SJCRH30 (cell line): ENCODE data around the gene MTMR2. TPM values are rescaled to one million over a fixed set of nuclear protein-coding genes. Genes with fewer than 3 reads are reported as not detected.

ENCODE experiments used
- DNase-seq, 2 experiments: peaks; one replicate each; pipeline ENCODE4 v3.0.0-alpha.2; 2015 to 2020
- H3K27ac ChIP-seq: fragments of 250-450 bp; sonication (Bioruptor Pico); 2 replicates; pipeline ENCODE4 v1.5.1; 2020; ENCODE audit warnings: mild to moderate bottlenecking, moderate library complexity
- H3K27me3 ChIP-seq: fragments of 250-450 bp; sonication (Bioruptor Pico); 2 replicates; pipeline ENCODE4 v1.5.1; 2020; ENCODE audit warnings: mild to moderate bottlenecking, moderate library complexity
- H3K36me3 ChIP-seq: fragments of 250-450 bp; sonication (Bioruptor Pico); 2 replicates; pipeline ENCODE4 v1.5.1; 2020; ENCODE audit warnings: mild to moderate bottlenecking, moderate library complexity
- H3K4me1 ChIP-seq: fragments of 250-450 bp; sonication (Bioruptor Pico); 2 replicates; pipeline ENCODE4 v1.5.1; 2020; ENCODE audit warnings: mild to moderate bottlenecking, moderate library complexity
- H3K4me3 ChIP-seq: fragments of 250-450 bp; sonication (Bioruptor Pico); 2 replicates; pipeline ENCODE4 v1.5.1; 2020; ENCODE audit warnings: mild to moderate bottlenecking, moderate library complexity
- H3K9me3 ChIP-seq: fragments of 250-450 bp; sonication (Bioruptor Pico); replicated peaks from 2 replicates; pipeline ENCODE4 v1.5.1; 2020; ENCODE audit warnings: mild to moderate bottlenecking, moderate library complexity
- total RNA-seq: library from RNA; depleted of rRNA; stranded (reverse); fragments of >200 nt; shearing (Covaris generic); gene quantifications from 2 replicates; pipeline ENCODE4 v1.2.3, GENCODE V29; 2014

The MTMR2 gene
- total RNA-seq, 1 experiment from 2014 or later, result 26.4 TPM

GRCh38 chr11:95911369-95911759 is 12.5 kb downstream of the MTMR2 start:
- no peaks in the 10 kb centered on the region for H3K9me3 ChIP-seq
- H3K36me3 ChIP-seq, result no peaks in the 10 kb centered on the region; the same call in 1 of the 2 replicates
- H3K27ac ChIP-seq, result no peak overlapping the region
- H3K27me3 ChIP-seq, result no peaks in the 10 kb centered on the region
- no peak overlapping the region for H3K4me3 ChIP-seq
- DNase-seq, result no peak
- no peaks in the 10 kb centered on the region for H3K4me1 ChIP-seq

- no peaks in the 10 kb centered on the region for H3K9me3 ChIP-seq
- H3K36me3 ChIP-seq, result no peaks in the 10 kb centered on the region; the same call in 1 of the 2 replicates
- no peaks in the 10 kb centered on the region for H3K27me3 ChIP-seq
- no peaks in the 10 kb centered on the region for H3K4me1 ChIP-seq
- H3K4me3 ChIP-seq, result no peak overlapping the region
- no peak for DNase-seq
- no peak overlapping the region for H3K27ac ChIP-seq
Measured at GRCh38 chr11:95910638-95911368, 13.1 kb downstream of the MTMR2 start.

GRCh38 chr11:95908826-95909225 is 15.1 kb downstream of the MTMR2 start:
- Histone ChIP-seq H3K36me3 (no peaks in the 10 kb centered on the region), H3K4me3 (no peak overlapping the region), H3K9me3 (no peaks in the 10 kb centered on the region), H3K27ac (no peak overlapping the region), H3K27me3 (no peaks in the 10 kb centered on the region), H3K4me1 (no peaks in the 10 kb centered on the region)
- no peak for DNase-seq

GRCh38 chr11:95907476-95907875 is 16.4 kb downstream of the MTMR2 start:
- DNase-seq, result no peak
- Histone ChIP-seq H3K36me3 (no peaks in the 10 kb centered on the region), H3K27me3 (no peaks in the 10 kb centered on the region), H3K4me1 (no peaks in the 10 kb centered on the region), H3K4me3 (no peak overlapping the region), H3K27ac (no peak overlapping the region), H3K9me3 (no peaks in the 10 kb centered on the region)

GRCh38 chr11:95904009-95904650 is 19.8 kb downstream of the MTMR2 start:
- H3K27ac ChIP-seq, result no peak overlapping the region
- no peaks in the 10 kb centered on the region for H3K4me1 ChIP-seq
- H3K9me3 ChIP-seq, result no peaks in the 10 kb centered on the region
- DNase-seq, result no peak
- no peaks in the 10 kb centered on the region for H3K36me3 ChIP-seq
- no peak overlapping the region for H3K4me3 ChIP-seq
- no peaks in the 10 kb centered on the region for H3K27me3 ChIP-seq

DNA sequence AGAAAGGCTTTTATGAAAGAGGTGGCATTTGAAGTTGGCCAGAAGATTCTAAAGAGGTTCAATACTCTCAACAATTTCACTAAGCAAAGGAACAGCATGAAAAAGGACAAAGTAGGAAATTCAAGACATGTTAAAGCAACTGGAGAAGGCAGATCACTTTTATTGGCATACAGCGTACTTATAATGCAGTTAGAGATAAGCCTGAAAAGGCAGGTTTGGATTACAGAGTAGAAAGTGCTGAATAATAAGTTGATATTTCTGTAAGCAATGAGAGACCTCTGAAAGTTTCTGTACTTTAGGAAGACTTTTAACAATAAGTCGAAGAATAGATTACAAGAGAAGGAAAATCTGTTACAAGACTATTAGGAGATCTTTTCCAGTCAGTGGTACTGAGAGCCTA is 25.1 kb downstream of the MTMR2 start:
- Histone ChIP-seq H3K27ac (no peak overlapping the region), H3K4me1 (no peaks in the 10 kb centered on the region), H3K36me3 (no peaks in the 10 kb centered on the region), H3K4me3 (no peak overlapping the region), H3K27me3 (no peaks in the 10 kb centered on the region), H3K9me3 (no peaks in the 10 kb centered on the region)
- DNase-seq, result no peak

DNA sequence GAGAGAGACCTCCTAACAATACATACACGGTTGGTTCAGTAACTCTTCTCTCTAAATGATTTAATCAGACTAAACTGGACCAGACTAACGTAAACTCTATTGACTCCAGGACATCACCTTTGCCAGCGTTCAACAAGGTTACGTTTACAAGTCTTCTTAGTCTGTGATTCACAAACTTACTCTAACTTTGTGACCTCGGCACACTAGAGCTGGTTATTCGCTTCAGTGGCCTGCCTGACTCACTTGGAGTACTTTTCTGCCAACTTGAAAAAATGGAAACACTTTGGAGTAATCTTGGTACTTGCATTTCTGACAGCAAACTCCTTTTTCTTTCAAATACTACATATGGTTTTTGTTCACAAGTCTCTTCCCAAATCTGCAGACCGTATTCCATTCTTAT is 26.2 kb downstream of the MTMR2 start:
- Histone ChIP-seq H3K27ac (no peak overlapping the region), H3K27me3 (no peaks in the 10 kb centered on the region), H3K4me3 (no peak overlapping the region), H3K36me3 (no peaks in the 10 kb centered on the region), H3K9me3 (no peaks in the 10 kb centered on the region), H3K4me1 (no peaks in the 10 kb centered on the region)
- no peak for DNase-seq

GRCh38 chr11:95895815-95896214 is 28.1 kb downstream of the MTMR2 start:
- no peaks in the 10 kb centered on the region for H3K36me3 ChIP-seq

GRCh38 chr11:95892892-95893570 is 30.9 kb downstream of the MTMR2 start:
- no peak for DNase-seq
- Histone ChIP-seq H3K9me3 (no peaks in the 10 kb centered on the region), H3K27ac (no peak overlapping the region), H3K4me3 (no peak overlapping the region), H3K27me3 (no peaks in the 10 kb centered on the region), H3K4me1 (no peaks in the 10 kb centered on the region), H3K36me3 (no peaks in the 10 kb centered on the region)

More at GRCh38 chr11:95895815-95896214, 28.1 kb downstream of the MTMR2 start:
- H3K27ac ChIP-seq, result no peak overlapping the region
- H3K4me1 ChIP-seq, result no peaks in the 10 kb centered on the region
- H3K9me3 ChIP-seq, result no peaks in the 10 kb centered on the region
- no peak overlapping the region for H3K4me3 ChIP-seq
- no peaks in the 10 kb centered on the region for H3K27me3 ChIP-seq
- DNase-seq, result no peak

DNA sequence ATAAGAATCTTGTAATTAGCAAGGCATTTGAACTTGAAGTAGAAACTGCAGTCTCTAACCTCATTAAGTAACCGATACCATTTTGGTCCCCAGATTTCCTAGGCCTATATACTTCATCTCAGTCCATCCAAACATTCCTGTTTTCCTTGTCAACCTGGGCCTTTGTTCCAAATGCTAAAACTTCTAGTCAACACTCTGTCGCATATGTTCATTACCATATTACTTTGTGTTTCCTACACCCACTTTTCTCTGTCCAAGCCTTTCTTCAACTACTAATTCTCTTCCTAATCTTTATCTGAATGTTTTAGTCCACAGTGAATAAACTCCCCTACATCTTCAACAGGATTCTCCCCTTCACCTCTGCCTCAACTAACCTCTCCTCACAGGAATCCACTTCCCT is 31.4 kb downstream of the MTMR2 start:
- Histone ChIP-seq H3K27me3 (no peaks in the 10 kb centered on the region), H3K27ac (no peak overlapping the region), H3K9me3 (no peaks in the 10 kb centered on the region), H3K4me3 (no peak overlapping the region), H3K4me1 (no peaks in the 10 kb centered on the region), H3K36me3 (peaks cover 4% of the 10 kb centered on the region; the same call in 1 of the 2 replicates)
- no peak for DNase-seq

GRCh38 chr11:95891423-95892170 is 32.3 kb downstream of the MTMR2 start:
- no peak for DNase-seq
- H3K4me3 ChIP-seq, result no peak overlapping the region

GRCh38 chr11:95888852-95889251 is 35.1 kb downstream of the MTMR2 start:
- Histone ChIP-seq H3K27ac (no peak overlapping the region), H3K4me1 (no peaks in the 10 kb centered on the region), H3K9me3 (no peaks in the 10 kb centered on the region), H3K36me3 (peaks cover 5% of the 10 kb centered on the region; the same call in 1 of the 2 replicates), H3K4me3 (no peak overlapping the region), H3K27me3 (no peaks in the 10 kb centered on the region)
- DNase-seq, result no peak

More at GRCh38 chr11:95891423-95892170, 32.3 kb downstream of the MTMR2 start:
- no peaks in the 10 kb centered on the region for H3K27me3 ChIP-seq
- peaks cover 5% of the 10 kb centered on the region; the same call in 1 of the 2 replicates for H3K36me3 ChIP-seq
- H3K4me1 ChIP-seq, result no peaks in the 10 kb centered on the region
- H3K27ac ChIP-seq, result no peak overlapping the region
- no peaks in the 10 kb centered on the region for H3K9me3 ChIP-seq

DNA sequence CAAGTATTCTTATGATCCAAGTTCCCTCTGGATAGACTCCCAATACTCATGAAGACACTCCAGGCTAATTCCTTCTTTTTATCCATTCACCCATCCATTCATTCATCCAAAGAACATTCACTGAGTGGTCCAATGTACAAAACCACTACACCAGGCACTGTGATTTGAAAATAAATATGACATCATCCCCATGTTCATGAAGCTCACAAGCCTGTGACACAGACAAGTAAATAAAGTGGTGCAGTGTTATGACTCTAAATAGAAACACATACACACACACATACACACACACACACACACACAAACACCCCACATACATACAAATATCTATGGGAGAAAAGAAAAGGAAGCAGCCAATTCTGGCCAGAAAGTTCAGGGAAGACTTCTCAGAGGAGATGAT is 35.5 kb downstream of the MTMR2 start:
- H3K9me3 ChIP-seq, result no peaks in the 10 kb centered on the region
- no peak overlapping the region for H3K4me3 ChIP-seq
- H3K27me3 ChIP-seq, result no peaks in the 10 kb centered on the region
- peaks cover 5% of the 10 kb centered on the region; the same call in 1 of the 2 replicates for H3K36me3 ChIP-seq
- no peak overlapping the region for H3K27ac ChIP-seq
- no peak for DNase-seq
- H3K4me1 ChIP-seq, result no peaks in the 10 kb centered on the region

- Histone ChIP-seq H3K9me3 (no peaks in the 10 kb centered on the region), H3K27ac (no peak overlapping the region), H3K4me1 (no peaks in the 10 kb centered on the region), H3K36me3 (peaks cover 5% of the 10 kb centered on the region; the same call in 1 of the 2 replicates), H3K27me3 (no peaks in the 10 kb centered on the region), H3K4me3 (no peak overlapping the region)
- no peak for DNase-seq
Measured at GRCh38 chr11:95886462-95886861, 37.4 kb downstream of the MTMR2 start.
